Esophagus muscularis mucosa (tissue), 4 donors: Measurements from ENCODE around the gene ZNF775. TPM values are rescaled to one million over a fixed set of nuclear protein-coding genes. Genes with fewer than 3 reads are reported as not detected.

Source experiments
- DNase-seq: peaks from one replicate; pipeline ENCODE4 v3.0.0-alpha.2; 2017; ENCODE audit errors: extremely low spot score
- H3K27ac ChIP-seq, 4 donors: fragments of 200-600 bp; sonication (generic); replicated peaks in 1 of 4; 1 replicate in 3 of 4; 2 replicates in 1 of 4; pipeline ENCODE4 v1.5.1; 2016 to 2019; ENCODE audit warnings: mild to moderate bottlenecking in 1 of 4
- H3K27me3 ChIP-seq, 4 donors: fragments of 200-600 bp; sonication (generic); one replicate each; pipeline versions ENCODE4 v1.5.1 to v1.6.0; 2016 to 2019
- H3K36me3 ChIP-seq, 4 donors: fragments of 200-600 bp; sonication (generic); one replicate each; pipeline ENCODE4 v1.5.1; 2016 to 2019
- H3K4me1 ChIP-seq, 4 donors: fragments of 200-600 bp; sonication (generic); one replicate each; pipeline ENCODE4 v1.5.1; 2016 to 2019
- H3K4me3 ChIP-seq, 4 donors: fragments of 200-600 bp; sonication (generic); 1 replicate in 2 of 4; 2 replicates in 2 of 4; pipeline ENCODE4 v1.5.1; 2016 to 2019; ENCODE audit warnings: mild to moderate bottlenecking in 4 of 4, moderate library complexity in 1 of 4
- H3K9me3 ChIP-seq, 4 donors: fragments of 200-600 bp; sonication (generic); 1 replicate in 3 of 4; 2 replicates in 1 of 4; pipeline ENCODE4 v1.5.1; 2016 to 2019
- CTCF ChIP-seq, 3 experiments: fragments of 200-600 bp in 2 of 3; fragments of 450-650 bp in 1 of 3; sonication (generic) in 2 of 3; IDR thresholded peaks; one replicate each; pipeline ENCODE4 v1.5.1; 2017 to 2019; ENCODE audit warnings: antibody characterized with exemption in 3 of 3, mild to moderate bottlenecking in 2 of 3, moderate library complexity in 1 of 3
- EP300 ChIP-seq: sonication (generic); formaldehyde crosslinking; IDR thresholded peaks from one replicate; pipeline ENCODE4 v1.6.1; 2017; ENCODE audit warnings: antibody characterized with exemption
- POLR2A ChIP-seq: fragments of 450-650 bp; IDR thresholded peaks from one replicate; pipeline ENCODE4 v1.6.1; 2017; ENCODE audit warnings: antibody characterized with exemption, moderate library complexity, mild to moderate bottlenecking, low read depth
- POLR2AphosphoS5 ChIP-seq, 2 donors: sonication (generic); formaldehyde crosslinking; IDR thresholded peaks; one replicate each; pipeline ENCODE4 v1.6.1; 2017; ENCODE audit warnings: antibody characterized with exemption in 2 of 2
- WGBS: methylation state at CpG from one replicate; pipeline ENCODE4 v1.1.5; 2018; 5-methylcytosine and 5-hydroxymethylcytosine counted together
- intact Hi-C: fragments of 100-400 bp; cut with DNase I; formaldehyde crosslinking; loops from one replicate; pipeline ENCODE4 v1.15.1; 2023
- total RNA-seq, 4 donors: library from RNA; depleted of rRNA; stranded (reverse); fragments of >200 nt; gene quantifications; one replicate each; pipeline versions ENCODE4 v1.1.0 to v1.2.1, GENCODE V29; 2016

The ZNF775 gene
- total RNA-seq, 4 donors from 2014 or later: 6.6 to 19.8 (median 15.0) TPM

- no peak for DNase-seq
- Histone ChIP-seq H3K9me3 (peaks cover 0 to 1% (median 0%) of the 10 kb centered on the region in 4 donors), H3K27ac (peak overlapping the region; percentile 82 to 93 (median 88)), H3K4me1 (peaks cover 36 to 79% (median 78%) of the 10 kb centered on the region in 4 donors), H3K4me3 (peak overlapping the region; percentile 59 to 79 (median 68)), H3K27me3 (peaks cover 0 to 11% (median 2%) of the 10 kb centered on the region in 4 donors), H3K36me3 (peaks cover 0 to 16% (median 5%) of the 10 kb centered on the region in 4 donors)
- TF ChIP-seq CTCF (IDR thresholded peaks at IDR 0.05): no peak
- TF ChIP-seq EP300: no peak
- TF ChIP-seq POLR2A: no peak
- no peak for TF ChIP-seq POLR2AphosphoS5 (IDR thresholded peaks at IDR 0.05)
- intact Hi-C loops: no loop called here
- WGBS: 66% methylated on average over 5 of the region's 9 CpGs
Observed at GRCh38 chr7:150339409-150339809, 39.7 kb upstream of the ZNF775 start.

- Histone ChIP-seq H3K27ac (peak overlapping the region; percentile 82 to 93 (median 88)), H3K27me3 (peaks cover 0 to 11% (median 2%) of the 10 kb centered on the region in 4 donors), H3K4me1 (peaks cover 32 to 71% (median 70%) of the 10 kb centered on the region in 4 donors), H3K4me3 (peak overlapping the region; percentile 59 to 79 (median 68)), H3K9me3 (peaks cover 0 to 2% (median 0%) of the 10 kb centered on the region in 4 donors), H3K36me3 (peaks cover 0 to 16% (median 5%) of the 10 kb centered on the region in 4 donors)
- 12% methylated on average over 21 of the region's 39 CpGs for WGBS
- no peak for DNase-seq
- no peak for TF ChIP-seq POLR2A
- peak in 1 of 3 experiments; percentile 15 for TF ChIP-seq CTCF (IDR thresholded peaks at IDR 0.05)
- TF ChIP-seq EP300: no peak
- peak; percentile 40 to 72 for TF ChIP-seq POLR2AphosphoS5 (IDR thresholded peaks at IDR 0.05)
- intact Hi-C loops: loop anchor here (2.0 kb wide), 1 partner anchor 29 kb away; the partner anchor contains the start of gene REPIN1
Observed at GRCh38 chr7:150340024-150340749, 38.9 kb upstream of the ZNF775 start.

GRCh38 chr7:150340875-150341262, 38.3 kb upstream of the ZNF775 start:
- DNase-seq: no peak
- Histone ChIP-seq H3K36me3 (peaks cover 0 to 16% (median 5%) of the 10 kb centered on the region in 4 donors), H3K4me3 (peak overlapping the region; percentile 59 to 79 (median 68)), H3K27ac (peak overlapping the region; percentile 82 to 93 (median 88)), H3K4me1 (peaks cover 27 to 65% (median 63%) of the 10 kb centered on the region in 4 donors), H3K27me3 (peaks cover 0 to 11% (median 2%) of the 10 kb centered on the region in 4 donors), H3K9me3 (peaks cover 0 to 2% (median 0%) of the 10 kb centered on the region in 4 donors)
- WGBS: 7% methylated on average over 16 of the region's 29 CpGs
- intact Hi-C loops: loop anchor here (2.0 kb wide), 1 partner anchor 28 kb away; the partner anchor contains the start of gene REPIN1
- TF ChIP-seq POLR2A (no peak), EP300 (no peak)

GRCh38 chr7:150341263-150342120, 37.6 kb upstream of the ZNF775 start, which contains the start of gene RARRES2:
Gene RARRES2, minus strand, starts transcription at chr7:150341629. Its CDS starts 1,020 bp downstream, at chr7:150340609.
- peaks cover 0 to 2% (median 0%) of the 10 kb centered on the region in 4 donors for H3K9me3 ChIP-seq
- peaks cover 26 to 58% (median 57%) of the 10 kb centered on the region in 4 donors for H3K4me1 ChIP-seq
- TF ChIP-seq POLR2AphosphoS5 (IDR thresholded peaks at IDR 0.05): peak in 1 of 2 donors; percentile 72
- no peak for TF ChIP-seq POLR2A
- intact Hi-C loops: loop anchor here (2.0 kb wide), 1 partner anchor 27 kb away; the partner anchor contains the start of gene REPIN1
- H3K36me3 ChIP-seq: peaks cover 0 to 16% (median 5%) of the 10 kb centered on the region in 4 donors
- 16% methylated on average over 46 of the region's 49 CpGs for WGBS
- peak within 1 kb of the TSS; percentile 59 to 79 (median 68) for H3K4me3 ChIP-seq
- peak within 1 kb of the TSS; percentile 82 to 93 (median 88) for H3K27ac ChIP-seq
- peaks cover 0 to 11% (median 2%) of the 10 kb centered on the region in 4 donors for H3K27me3 ChIP-seq
- DNase-seq: no peak

- WGBS: 86% methylated on average over 8 of the region's 9 CpGs
- Histone ChIP-seq H3K36me3 (peaks cover 0 to 14% (median 5%) of the 10 kb centered on the region in 4 donors), H3K4me1 (peaks cover 26 to 53% (median 51%) of the 10 kb centered on the region in 4 donors), H3K4me3 (peak overlapping the region; percentile 59 to 79 (median 68)), H3K27me3 (peaks cover 0 to 11% (median 2%) of the 10 kb centered on the region in 4 donors), H3K9me3 (peaks cover 0 to 2% (median 0%) of the 10 kb centered on the region in 4 donors), H3K27ac (peak overlapping the region; percentile 82 to 93 (median 88))
- intact Hi-C loops: no loop called here
- TF ChIP-seq CTCF (IDR thresholded peaks at IDR 0.05): no peak
- no peak for TF ChIP-seq EP300
- TF ChIP-seq POLR2AphosphoS5 (IDR thresholded peaks at IDR 0.05): no peak
- TF ChIP-seq POLR2A: no peak
- no peak for DNase-seq
Observed at GRCh38 chr7:150342121-150342408, 37.1 kb upstream of the ZNF775 start.
